Lung (tissue), 12 donors: ENCODE data around the gene POLR2I. TPM values are rescaled to one million over a fixed set of nuclear protein-coding genes. Genes with fewer than 3 reads are reported as not detected.

ENCODE experiments used
- ATAC-seq: fragments of 200-7000 bp; cut with Tn5 transposase; one replicate; pipeline ENCODE4 v1.9.1; 2020; ENCODE audit warnings: moderate number of reproducible peaks; ENCODE audit not compliant: insufficient read depth, low FRiP score
- DNase-seq, 3 donors: peaks; one replicate each; pipeline ENCODE4 v3.0.0-alpha.2; 2013 to 2017
- H3K27ac ChIP-seq, 2 donors: one replicate each; pipeline ENCODE4 v1.5.1; 2013; ENCODE audit warnings: mild to moderate bottlenecking in 2 of 2, moderate library complexity in 2 of 2, control low read depth in 1 of 2, inconsistent platforms in 1 of 2, low read depth in 1 of 2, low read length in 1 of 2
- H3K27me3 ChIP-seq, 3 donors: one replicate each; pipeline ENCODE4 v1.5.1; 2013; ENCODE audit warnings: low read length in 2 of 3; ENCODE audit not compliant: control insufficient read depth in 3 of 3, insufficient read depth in 3 of 3
- H3K36me3 ChIP-seq, 4 donors: one replicate each; pipeline ENCODE4 v1.5.1; 2013; ENCODE audit warnings: low read length in 4 of 4, mild to moderate bottlenecking in 1 of 4, moderate library complexity in 1 of 4; ENCODE audit not compliant: control insufficient read depth in 4 of 4, insufficient read depth in 4 of 4
- H3K4me1 ChIP-seq, 5 donors: one replicate each; pipeline ENCODE4 v1.5.1; 2013; ENCODE audit warnings: low read length in 5 of 5, mild to moderate bottlenecking in 2 of 5, moderate library complexity in 1 of 5; ENCODE audit not compliant: control insufficient read depth in 5 of 5, insufficient read depth in 5 of 5
- H3K4me3 ChIP-seq: one replicate; pipeline ENCODE4 v1.5.1; 2013; ENCODE audit warnings: mild to moderate bottlenecking, control low read depth, moderate library complexity
- H3K9ac ChIP-seq, 2 donors: one replicate each; pipeline ENCODE4 v1.5.1; 2013; ENCODE audit warnings: low read length in 2 of 2, control low read depth in 1 of 2; ENCODE audit not compliant: insufficient read depth in 1 of 2
- H3K9me3 ChIP-seq, 4 donors: one replicate each; pipeline ENCODE4 v1.5.1; 2013; ENCODE audit warnings: low read length in 3 of 4, mild to moderate bottlenecking in 1 of 4, moderate library complexity in 1 of 4; ENCODE audit not compliant: control insufficient read depth in 4 of 4, insufficient read depth in 3 of 4
- CTCF ChIP-seq: IDR thresholded peaks from 2 replicates; pipeline ENCODE4 v1.5.1; 2012; ENCODE audit warnings: mild to moderate bottlenecking; ENCODE audit errors: control extremely low read depth, extremely low read depth
- WGBS, 2 donors: extraction: QIAGEN DNeasy Blood & Tissue Kit; methylation state at CpG; one replicate each; pipeline ENCODE4 v1.1.7; 2013; 5-methylcytosine and 5-hydroxymethylcytosine counted together
- polyA plus RNA-seq, 2 donors: library from polyadenylated mRNA; stranded (reverse); fragments of 200-250 nt; gene quantifications; one replicate each; pipeline ENCODE4 v1.2.1, GENCODE V29; 2013
- total RNA-seq, 2 donors: library from RNA; depleted of rRNA in 1 of 2; stranded (reverse); fragments of >200 nt in 1 of 2; gene quantifications; one replicate each; pipeline ENCODE4 v1.2.1, GENCODE V29; 2014 to 2021
- donor health status: control.
- donor health status: control.
- donor health status: Bipolar disorder and iron deficiency.
- donor health status: healthy.
- donor health status: DM: yes; HTN: yes; CAD: no.

The POLR2I gene
- total and polyA plus RNA-seq, 4 donors = 65.1 to 101 (median 89.9) TPM

DNA sequence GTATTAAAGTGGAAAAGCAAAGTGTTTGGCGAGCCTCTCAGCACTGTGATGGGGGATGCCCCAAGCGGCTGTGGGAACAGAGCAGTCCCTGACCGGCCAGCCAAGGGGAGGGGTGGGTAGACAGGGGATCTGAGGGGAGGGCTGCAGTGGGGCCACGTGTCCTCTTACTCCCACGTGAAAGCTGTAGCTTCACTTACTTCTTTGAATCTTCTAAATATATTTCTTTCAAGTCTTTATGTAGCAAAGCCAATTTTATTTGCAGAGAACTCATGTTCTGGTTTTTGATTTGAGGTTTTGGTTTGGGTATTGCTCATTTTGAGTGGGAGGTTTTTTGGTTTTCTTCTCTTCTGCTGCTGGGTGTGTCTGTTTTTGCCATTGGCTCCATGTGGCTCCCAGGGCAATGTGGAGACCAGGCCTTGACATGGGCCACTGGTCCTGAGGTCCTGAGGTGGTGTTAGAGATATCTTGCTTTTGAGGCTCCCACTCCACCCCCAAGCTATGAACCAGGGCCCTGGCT, 21.5 kb downstream of the POLR2I start:
- H3K4me1 ChIP-seq = no peaks in the 10 kb centered on the region
- DNase-seq (no peak), ATAC-seq (no peak)
- H3K27ac ChIP-seq = no peak overlapping the region
- H3K9ac ChIP-seq = no peak overlapping the region
- no peaks in the 10 kb centered on the region for H3K27me3 ChIP-seq
- H3K36me3 ChIP-seq = peaks cover 0 to 3% (median 0%) of the 10 kb centered on the region in 4 donors
- TF ChIP-seq CTCF = no peak
- 89 to 95% methylated on average over 5 of the region's 5 CpGs for WGBS, 2 donors
- no peaks in the 10 kb centered on the region for H3K9me3 ChIP-seq
- H3K4me3 ChIP-seq = no peak overlapping the region

GRCh38 chr19:36092566-36092965, 22.1 kb downstream of the POLR2I start:
- H3K9ac ChIP-seq = no peak overlapping the region
- no peaks in the 10 kb centered on the region for H3K9me3 ChIP-seq
- H3K36me3 ChIP-seq = peaks cover 0 to 3% (median 0%) of the 10 kb centered on the region in 4 donors
- no peak for TF ChIP-seq CTCF
- WGBS, 2 donors = 96 to 97% methylated on average over 7 of the region's 7 CpGs
- no peaks in the 10 kb centered on the region for H3K27me3 ChIP-seq
- ATAC-seq (no peak), DNase-seq (no peak)
- no peaks in the 10 kb centered on the region for H3K4me1 ChIP-seq
- H3K4me3 ChIP-seq = no peak overlapping the region
- H3K27ac ChIP-seq = no peak overlapping the region

DNA sequence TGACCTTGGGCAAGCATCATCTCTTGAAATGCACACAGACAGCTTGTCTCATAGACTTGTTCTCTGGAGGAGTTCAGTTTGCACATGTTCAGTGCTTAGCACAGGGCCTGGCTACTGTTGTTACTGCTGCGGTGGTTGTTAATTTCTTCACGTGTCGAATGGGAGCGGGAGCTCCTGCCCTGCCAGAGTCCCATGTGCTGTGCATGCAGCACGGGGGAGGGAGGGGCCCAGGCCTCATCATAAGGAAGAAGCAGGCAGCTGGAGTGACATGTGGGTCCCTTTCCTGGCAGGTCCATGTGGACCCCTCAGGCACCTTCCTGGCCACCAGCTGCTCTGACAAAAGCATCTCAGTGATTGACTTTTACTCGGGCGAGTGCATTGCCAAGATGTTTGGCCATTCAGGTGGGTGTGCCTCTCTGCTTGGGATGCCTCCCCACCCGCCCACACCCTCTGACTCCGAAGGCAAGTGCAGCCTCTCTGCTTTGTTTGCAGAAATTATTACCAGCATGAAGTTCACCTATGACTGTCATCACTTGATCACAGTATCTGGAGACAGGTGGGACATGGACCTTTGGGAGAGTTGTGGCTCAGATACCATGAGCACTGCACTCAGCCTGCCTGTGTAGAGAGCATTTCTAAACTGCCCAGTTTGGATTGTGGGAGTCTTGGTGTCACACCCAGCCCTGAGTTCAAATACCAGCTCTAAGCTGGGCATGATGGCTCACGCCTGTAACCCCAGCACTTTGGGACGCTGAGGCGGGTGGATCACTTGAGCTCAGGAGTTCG, 23.6 kb downstream of the POLR2I start:
- Histone ChIP-seq H3K27me3 (no peaks in the 10 kb centered on the region), H3K27ac (no peak overlapping the region), H3K4me3 (no peak overlapping the region), H3K9me3 (no peaks in the 10 kb centered on the region), H3K4me1 (no peaks in the 10 kb centered on the region), H3K9ac (no peak overlapping the region), H3K36me3 (peaks cover 0 to 3% (median 0%) of the 10 kb centered on the region in 4 donors)
- ATAC-seq (no peak), DNase-seq (no peak)
- no peak for TF ChIP-seq CTCF
- WGBS, 2 donors = 80 to 92% methylated on average over 13 of the region's 13 CpGs
